Measurements from ENCODE around the gene THRAP3. TPM values are rescaled to one million over a fixed set of nuclear protein-coding genes. Genes with fewer than 3 reads are reported as not detected.

The THRAP3 gene
- total RNA-seq, 1 donor, result 127 TPM

- Histone ChIP-seq H3K9me3 (ENCODE audit: low read depth, low read length) (no peaks in the 10 kb centered on the region), H3K4me1 (ENCODE audit: insufficient read depth, low read length) (peaks cover 13% of the 10 kb centered on the region), H3K4me2 (ENCODE audit: insufficient read depth, low read length) (no peak overlapping the region), H4K20me1 (ENCODE audit: insufficient read depth, low read length) (peaks cover 45% of the 10 kb centered on the region), H3K27ac (ENCODE audit: low read depth, low read length) (peak overlapping the region; percentile 75), H3K27me3 (ENCODE audit: insufficient read depth, low read length) (no peaks in the 10 kb centered on the region), H2AFZ (ENCODE audit: low read length) (no peak overlapping the region), H3K79me2 (ENCODE audit: insufficient read depth, low read length) (peaks cover 60% of the 10 kb centered on the region), H3K4me3 (ENCODE audit: insufficient read depth, low read length) (no peak overlapping the region), H3K36me3 (ENCODE audit: insufficient read depth, low read length) (peaks cover 83% of the 10 kb centered on the region)
- TF ChIP-seq, protein P1, sequence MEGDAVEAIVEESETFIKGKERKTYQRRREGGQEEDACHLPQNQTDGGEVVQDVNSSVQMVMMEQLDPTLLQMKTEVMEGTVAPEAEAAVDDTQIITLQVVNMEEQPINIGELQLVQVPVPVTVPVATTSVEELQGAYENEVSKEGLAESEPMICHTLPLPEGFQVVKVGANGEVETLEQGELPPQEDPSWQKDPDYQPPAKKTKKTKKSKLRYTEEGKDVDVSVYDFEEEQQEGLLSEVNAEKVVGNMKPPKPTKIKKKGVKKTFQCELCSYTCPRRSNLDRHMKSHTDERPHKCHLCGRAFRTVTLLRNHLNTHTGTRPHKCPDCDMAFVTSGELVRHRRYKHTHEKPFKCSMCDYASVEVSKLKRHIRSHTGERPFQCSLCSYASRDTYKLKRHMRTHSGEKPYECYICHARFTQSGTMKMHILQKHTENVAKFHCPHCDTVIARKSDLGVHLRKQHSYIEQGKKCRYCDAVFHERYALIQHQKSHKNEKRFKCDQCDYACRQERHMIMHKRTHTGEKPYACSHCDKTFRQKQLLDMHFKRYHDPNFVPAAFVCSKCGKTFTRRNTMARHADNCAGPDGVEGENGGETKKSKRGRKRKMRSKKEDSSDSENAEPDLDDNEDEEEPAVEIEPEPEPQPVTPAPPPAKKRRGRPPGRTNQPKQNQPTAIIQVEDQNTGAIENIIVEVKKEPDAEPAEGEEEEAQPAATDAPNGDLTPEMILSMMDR (IDR thresholded peaks at IDR 0.05; ENCODE audit: extremely low read depth, low read depth, low read length), result no peak
- peak; percentile 65 for DNase-seq (ENCODE audit: insufficient read length, low spot score, missing footprints)
Measured at GRCh38 chr1:36176106-36176949, 47.9 kb upstream of the THRAP3 start.

DNA sequence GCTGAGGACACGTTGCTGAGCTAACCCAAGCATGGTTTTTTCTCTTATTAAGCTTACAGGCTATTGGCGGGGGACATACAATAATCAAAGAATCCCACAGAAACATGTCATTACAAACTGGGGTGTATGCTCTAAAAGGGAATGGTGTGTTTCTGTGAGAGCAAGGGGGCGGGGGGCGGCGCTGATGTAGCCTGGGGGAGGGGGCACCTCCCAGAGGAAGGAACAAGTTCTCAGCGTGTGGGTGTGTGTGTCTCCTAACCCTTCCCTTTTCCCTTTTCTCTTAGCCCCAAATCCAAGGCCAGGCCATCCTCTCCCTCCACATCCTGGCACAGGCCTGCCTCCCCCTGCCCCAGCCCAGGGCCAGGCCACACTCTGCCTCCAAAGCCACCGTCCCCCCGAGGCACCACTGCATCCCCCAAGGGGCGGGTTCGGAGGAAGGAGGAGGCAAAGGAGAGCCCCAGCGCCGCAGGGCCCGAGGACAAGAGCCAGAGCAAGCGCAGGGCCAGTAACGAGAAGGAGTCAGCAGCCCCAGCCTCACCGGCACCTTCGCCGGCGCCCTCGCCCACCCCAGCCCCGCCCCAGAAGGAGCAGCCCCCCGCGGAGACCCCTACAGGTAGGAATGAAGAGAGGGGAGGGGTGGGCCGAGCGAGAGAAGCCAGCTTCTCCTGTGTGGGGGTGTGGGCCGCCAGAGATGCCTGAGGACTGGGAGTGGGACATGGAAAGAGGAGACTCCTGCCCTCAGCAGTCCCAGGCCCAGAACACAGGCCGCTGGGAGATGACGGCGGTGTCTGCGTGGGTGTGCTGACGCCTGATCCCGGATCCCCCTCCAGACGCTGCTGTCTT lies 46.4 kb upstream of the THRAP3 start:
- peaks cover 77% of the 10 kb centered on the region for H3K36me3 ChIP-seq (ENCODE audit: insufficient read depth, low read length)
- peak; percentile 58 for DNase-seq (ENCODE audit: insufficient read length, low spot score, missing footprints)
- H3K4me1 ChIP-seq (ENCODE audit: insufficient read depth, low read length), result peaks cover 7% of the 10 kb centered on the region
- no peaks in the 10 kb centered on the region for H3K9me3 ChIP-seq (ENCODE audit: low read depth, low read length)
- H3K4me3 ChIP-seq (ENCODE audit: insufficient read depth, low read length), result no peak overlapping the region
- H3K27me3 ChIP-seq (ENCODE audit: insufficient read depth, low read length), result no peaks in the 10 kb centered on the region
- H2AFZ ChIP-seq (ENCODE audit: low read length), result no peak overlapping the region
- TF ChIP-seq, protein P1 (IDR thresholded peaks at IDR 0.05; ENCODE audit: extremely low read depth, low read depth, low read length), result no peak
- H4K20me1 ChIP-seq (ENCODE audit: insufficient read depth, low read length), result peaks cover 37% of the 10 kb centered on the region
- peaks cover 49% of the 10 kb centered on the region for H3K79me2 ChIP-seq (ENCODE audit: insufficient read depth, low read length)
- H3K27ac ChIP-seq (ENCODE audit: low read depth, low read length), result no peak overlapping the region
- H3K4me2 ChIP-seq (ENCODE audit: insufficient read depth, low read length), result no peak overlapping the region

- H3K9me3 ChIP-seq (ENCODE audit: low read depth, low read length), result no peaks in the 10 kb centered on the region
- no peak overlapping the region for H3K27ac ChIP-seq (ENCODE audit: low read depth, low read length)
- H3K4me1 ChIP-seq (ENCODE audit: insufficient read depth, low read length), result no peaks in the 10 kb centered on the region
- H3K79me2 ChIP-seq (ENCODE audit: insufficient read depth, low read length), result peaks cover 41% of the 10 kb centered on the region
- TF ChIP-seq, protein P1 (IDR thresholded peaks at IDR 0.05; ENCODE audit: extremely low read depth, low read depth, low read length), result no peak
- peak; percentile 74 for DNase-seq (ENCODE audit: insufficient read length, low spot score, missing footprints)
- no peaks in the 10 kb centered on the region for H3K27me3 ChIP-seq (ENCODE audit: insufficient read depth, low read length)
- no peak overlapping the region for H3K4me3 ChIP-seq (ENCODE audit: insufficient read depth, low read length)
- peaks cover 29% of the 10 kb centered on the region for H4K20me1 ChIP-seq (ENCODE audit: insufficient read depth, low read length)
- peaks cover 77% of the 10 kb centered on the region for H3K36me3 ChIP-seq (ENCODE audit: insufficient read depth, low read length)
- no peak overlapping the region for H3K4me2 ChIP-seq (ENCODE audit: insufficient read depth, low read length)
- no peak overlapping the region for H2AFZ ChIP-seq (ENCODE audit: low read length)
Measured at GRCh38 chr1:36178471-36179219, 45.6 kb upstream of the THRAP3 start.
